D341Med (cell line): ENCODE measurements around the gene NEDD4L.

Experiments used
- DNase-seq: peaks from one replicate; pipeline ENCODE4 v3.0.0; 2012; ENCODE audit warnings: low spot score

Gene NEDD4L

DNA sequence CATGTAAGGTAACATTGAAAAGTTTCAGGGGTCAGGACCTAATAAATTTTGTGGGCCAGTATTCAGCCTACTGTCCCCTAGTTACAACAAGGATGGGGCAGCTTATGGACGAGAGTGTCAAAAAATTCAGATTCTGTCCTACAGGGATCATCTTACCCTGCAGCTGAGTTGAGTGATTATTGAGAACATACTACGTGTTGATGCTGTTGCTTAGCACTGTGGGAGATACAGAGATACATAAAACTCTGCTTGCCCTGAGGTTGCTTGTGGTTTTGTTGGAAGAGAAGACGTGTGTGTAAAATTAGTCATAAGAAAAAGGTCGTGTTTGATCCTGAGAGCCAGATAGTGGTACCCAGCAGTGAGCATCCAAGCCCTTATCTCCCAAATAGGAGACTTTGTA, 253.2 kb downstream of the NEDD4L start:
- no peak for DNase-seq

DNA sequence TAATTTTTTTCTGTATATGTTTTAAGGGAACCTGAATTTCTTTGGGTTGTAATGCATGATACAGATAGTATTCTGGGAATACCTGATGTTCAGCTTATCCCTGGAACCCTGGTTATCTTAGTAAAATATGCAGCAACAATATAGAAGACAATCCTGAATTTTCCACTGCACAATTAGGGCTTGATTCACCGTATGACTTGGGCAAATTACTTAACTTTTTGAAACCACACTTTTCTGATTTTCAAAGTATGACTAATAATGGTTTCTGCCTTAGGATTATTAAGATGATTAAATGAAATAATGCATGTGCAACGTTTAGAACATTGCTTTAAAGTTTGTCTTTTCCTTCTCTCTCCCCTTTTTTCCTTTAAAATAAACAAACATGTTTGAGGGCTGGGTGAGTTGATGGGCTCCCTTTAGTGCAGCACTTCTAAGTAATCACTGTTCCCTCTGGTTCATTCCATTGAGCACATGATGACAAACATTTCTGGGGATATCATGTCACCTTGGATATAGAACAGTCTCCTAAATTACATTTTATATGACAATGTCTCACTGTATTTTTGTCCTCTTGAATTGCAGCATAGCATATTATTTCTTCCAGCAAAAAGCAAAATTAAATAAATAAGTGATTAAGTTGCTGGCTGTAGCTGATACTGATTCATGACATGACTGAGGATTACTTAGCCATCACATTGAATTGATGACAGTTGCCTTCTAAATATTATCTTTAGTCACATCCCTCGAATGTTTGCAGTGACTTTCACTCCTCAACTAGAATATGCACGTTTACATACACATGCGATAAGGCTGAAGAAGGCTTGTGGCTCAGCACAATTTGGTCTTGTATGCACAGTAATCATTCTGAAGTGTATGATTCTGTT, 254.5 kb downstream of the NEDD4L start:
- DNase-seq, result no peak

DNA sequence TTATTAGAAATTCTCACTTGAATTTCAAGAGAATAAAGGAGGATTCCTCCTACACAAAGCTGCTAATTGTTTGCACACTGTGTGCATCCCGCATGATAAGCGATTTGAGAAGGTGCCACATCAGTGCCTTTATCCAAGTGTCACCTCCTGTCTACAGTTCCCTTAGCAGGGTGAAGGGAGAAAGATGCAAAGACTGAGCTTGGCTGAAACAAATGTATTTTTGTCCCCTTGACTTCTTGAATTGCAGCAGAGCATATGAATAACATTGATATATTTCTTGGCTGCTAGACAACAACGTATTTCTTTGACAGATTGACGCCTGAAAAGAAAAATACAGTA, 255.1 kb downstream of the NEDD4L start:
- no peak for DNase-seq

DNA sequence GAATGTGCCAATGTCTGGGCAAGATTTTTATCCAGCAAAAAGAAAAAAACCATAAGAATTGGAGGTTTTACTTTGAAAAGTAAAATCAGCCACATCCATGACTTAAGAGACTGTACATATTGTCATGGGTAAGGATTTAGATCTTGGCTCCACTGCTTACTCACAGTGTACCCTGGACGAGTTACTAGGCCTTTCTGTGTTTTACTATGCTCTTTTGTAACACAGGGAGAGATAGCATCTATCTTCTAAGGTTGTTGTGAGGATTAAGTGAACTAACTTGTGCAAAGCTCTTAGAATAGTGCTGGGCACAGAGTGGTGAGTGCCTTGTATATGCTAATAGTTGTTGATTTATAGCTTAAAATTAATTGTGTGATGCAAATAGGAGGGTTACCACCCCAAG, 255.9 kb downstream of the NEDD4L start:
- DNase-seq, result no peak

- DNase-seq, result no peak
Observed at GRCh38 chr18:58300867-58301266, 256.8 kb downstream of the NEDD4L start.

DNA sequence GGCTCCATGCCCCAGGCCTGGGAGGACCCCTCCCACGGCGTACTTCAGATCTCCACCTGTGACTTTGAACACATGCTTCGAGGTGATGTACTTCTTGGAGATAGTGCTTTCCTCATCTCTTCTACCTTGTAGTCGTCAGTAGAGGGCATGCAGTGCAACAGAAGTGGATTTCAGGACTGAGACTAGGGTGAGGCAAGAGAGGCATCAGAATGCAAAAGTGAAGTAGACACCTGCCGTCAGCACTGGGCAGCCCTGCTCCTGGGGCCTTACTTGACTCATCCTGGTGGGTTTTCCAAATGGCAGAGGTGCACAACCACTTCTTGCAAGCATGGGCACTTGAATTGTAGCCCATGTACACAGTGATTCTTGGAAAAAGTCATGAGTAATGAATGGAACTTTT, 258.8 kb downstream of the NEDD4L start:
- no peak for DNase-seq

GRCh38 chr18:58303363-58303762, 259.3 kb downstream of the NEDD4L start:
- no peak for DNase-seq

GRCh38 chr18:58305792-58306191, 261.8 kb downstream of the NEDD4L start:
- DNase-seq, result no peak

DNA sequence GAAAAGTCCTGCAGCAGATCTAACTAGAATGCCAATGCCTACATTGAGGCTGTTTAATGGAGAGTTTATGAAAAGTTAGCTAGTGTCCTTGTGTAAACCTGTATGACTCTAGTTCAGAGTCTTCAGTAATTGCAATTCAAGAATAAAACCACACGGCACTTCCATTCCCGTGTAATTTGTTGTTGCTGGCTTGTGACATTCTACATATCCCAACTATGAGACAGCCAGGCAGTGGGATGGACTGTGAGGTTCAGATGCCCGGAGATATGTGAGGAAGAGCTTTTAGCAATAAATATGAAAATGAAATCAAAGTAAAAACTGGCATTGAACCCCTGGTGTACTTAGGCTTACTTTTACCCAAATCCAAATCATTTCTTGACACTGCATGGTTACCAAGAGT, 263.4 kb downstream of the NEDD4L start:
- DNase-seq, result no peak

- DNase-seq, result no peak
Observed at GRCh38 chr18:58308463-58308862, 264.4 kb downstream of the NEDD4L start.

GRCh38 chr18:58309099-58309498, 265.1 kb downstream of the NEDD4L start:
- DNase-seq, result no peak

GRCh38 chr18:58309610-58310239, 265.7 kb downstream of the NEDD4L start:
- DNase-seq, result no peak

GRCh38 chr18:58310517-58310916, 266.5 kb downstream of the NEDD4L start:
- DNase-seq, result no peak

DNA sequence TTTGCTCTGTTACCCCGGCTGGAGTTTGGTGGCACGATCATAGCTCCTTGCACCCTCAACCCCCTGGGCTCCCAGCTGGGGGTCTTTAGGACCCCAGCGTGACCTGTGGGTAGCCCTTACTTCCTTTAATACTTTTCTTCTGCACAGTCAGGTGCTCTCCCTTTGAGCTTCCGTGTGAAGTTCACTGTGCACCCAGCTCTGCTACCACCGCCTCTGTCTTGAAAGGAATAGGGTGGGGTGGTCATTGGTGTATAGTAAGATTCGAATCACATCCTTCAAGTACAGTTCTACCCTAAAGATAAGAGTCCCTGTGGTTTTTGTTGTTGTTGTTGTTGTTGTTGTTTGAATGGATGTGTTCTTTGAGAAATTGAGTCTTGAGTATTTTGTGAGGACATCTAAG, 267.4 kb downstream of the NEDD4L start:
- DNase-seq, result no peak

- DNase-seq, result no peak
Observed at GRCh38 chr18:58313491-58314032, 269.5 kb downstream of the NEDD4L start.

DNA sequence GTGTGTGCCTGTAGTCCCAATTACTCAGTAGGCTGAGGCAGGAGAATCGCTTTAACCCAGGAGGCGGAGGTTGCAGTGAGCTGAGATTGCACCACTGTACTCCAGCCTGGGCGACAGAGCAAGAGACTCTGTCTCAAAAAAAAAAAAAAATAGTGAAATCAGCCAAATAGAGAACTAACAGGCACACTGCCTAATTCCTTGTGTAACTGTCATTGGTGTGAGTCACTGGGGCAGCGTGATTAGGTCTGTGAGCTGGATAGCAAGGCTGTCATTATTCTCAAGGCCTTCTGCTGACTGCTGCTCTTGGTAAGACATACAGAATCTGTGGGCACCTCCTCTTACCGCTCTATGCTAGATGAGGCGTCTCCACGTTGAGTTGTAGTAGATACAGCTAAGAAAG, 270.3 kb downstream of the NEDD4L start:
- DNase-seq, result no peak

DNA sequence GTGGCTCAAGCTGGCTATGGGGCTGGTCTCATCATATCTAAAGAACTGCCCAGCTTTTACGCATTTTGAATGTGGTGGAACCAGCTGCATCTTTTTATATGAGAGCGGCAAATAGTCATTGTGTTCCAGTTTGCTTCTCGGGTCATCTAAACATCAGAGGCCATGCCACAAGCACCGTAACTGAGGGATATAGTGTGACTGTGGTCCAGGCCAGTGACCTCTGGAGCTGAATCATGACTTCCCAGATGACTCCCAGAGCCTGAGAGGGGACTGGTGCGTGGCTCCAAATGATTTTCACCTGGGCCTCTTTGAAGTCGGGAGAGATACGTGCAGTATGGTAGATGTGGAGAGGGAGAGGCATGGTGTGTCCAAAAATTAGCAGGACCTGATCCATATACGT, 271.0 kb downstream of the NEDD4L start:
- DNase-seq, result no peak

GRCh38 chr18:58315739-58316215, 271.8 kb downstream of the NEDD4L start:
- DNase-seq, result no peak

DNA sequence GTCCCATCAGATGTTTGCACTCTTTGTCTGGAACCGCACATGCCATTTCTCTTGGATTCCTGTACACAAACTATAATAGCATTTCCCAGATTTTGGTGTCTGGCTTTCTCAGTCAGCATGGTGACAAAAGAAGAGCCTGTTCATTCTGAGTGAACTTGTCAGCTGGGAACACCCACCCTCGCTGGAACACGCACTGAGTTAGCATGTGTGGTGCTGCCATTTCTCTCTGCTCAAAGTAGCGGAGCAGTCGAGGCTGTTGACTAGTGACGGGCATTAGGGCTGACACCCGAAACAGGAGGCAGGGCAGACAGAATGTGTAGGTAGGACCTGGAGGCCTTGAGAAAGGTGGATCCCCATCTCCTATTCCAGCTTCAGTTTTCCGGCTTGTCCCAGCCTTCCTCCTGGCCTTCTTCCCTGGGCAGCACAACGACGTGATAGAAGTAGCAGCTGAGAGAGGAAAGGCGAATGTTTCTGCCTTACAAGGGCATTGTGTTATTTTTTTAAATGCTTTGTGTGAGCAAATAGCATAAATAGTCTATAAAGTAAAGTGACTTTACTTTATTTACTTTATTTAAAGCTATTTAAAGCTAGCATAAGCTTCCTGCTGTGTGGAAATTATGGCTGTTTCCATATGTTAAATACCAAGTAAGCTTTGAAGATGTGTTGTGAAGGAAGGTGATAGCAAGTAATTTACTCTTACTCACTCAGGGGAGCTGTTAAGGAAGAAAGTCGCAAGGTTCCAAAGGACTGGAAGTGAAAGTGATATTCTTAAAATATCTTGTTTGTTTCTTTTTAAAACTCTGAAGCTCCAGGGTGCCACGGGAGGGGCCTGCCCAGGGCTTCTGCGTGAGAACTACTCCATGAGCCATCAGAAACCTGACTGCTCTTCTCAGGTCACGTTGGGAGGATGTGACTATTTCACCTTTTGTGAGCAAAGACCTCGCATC, 272.6 kb downstream of the NEDD4L start:
- no peak for DNase-seq

GRCh38 chr18:58319719-58320118, 275.7 kb downstream of the NEDD4L start:
- no peak for DNase-seq

DNA sequence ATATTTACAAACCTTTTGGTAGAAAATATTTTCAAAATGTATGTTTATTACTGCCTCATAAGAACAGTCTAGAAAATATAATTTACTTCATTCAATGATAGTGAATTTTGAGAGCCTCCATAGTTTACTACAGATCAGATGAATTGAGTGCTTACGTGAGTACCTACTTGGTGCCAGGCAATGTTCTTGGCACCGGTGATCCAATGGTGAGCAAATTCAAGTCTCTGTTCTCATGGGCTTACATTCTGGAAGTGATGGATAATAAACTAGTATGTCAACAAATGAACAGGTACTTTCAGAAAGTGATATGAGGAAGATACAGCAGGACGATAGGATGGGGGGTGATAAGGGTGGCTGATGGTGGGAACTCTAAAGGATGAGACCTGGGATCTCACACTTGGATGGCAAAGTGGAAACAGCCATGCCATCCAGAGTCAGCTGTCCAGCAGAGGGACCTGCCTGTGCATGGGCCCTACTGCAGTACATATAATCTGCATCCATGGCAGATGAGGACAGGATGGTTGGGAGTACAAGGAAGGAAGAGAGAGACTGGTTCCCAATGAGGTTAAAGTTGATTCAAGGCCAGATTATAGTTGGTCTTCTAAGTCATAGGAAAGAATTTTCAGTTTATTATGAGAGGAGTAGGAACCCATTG, 277.0 kb downstream of the NEDD4L start:
- no peak for DNase-seq

- peak; percentile 82 for DNase-seq
Observed at GRCh38 chr18:58321986-58322385, 278.0 kb downstream of the NEDD4L start.
